GM23338 (cell line): ENCODE results near the gene DENND5A. TPM values are rescaled to one million over a fixed set of nuclear protein-coding genes. Genes with fewer than 3 reads are reported as not detected.

ENCODE experiments used
- ATAC-seq: fragments of 200-7000 bp; cut with Tn5 transposase; 3 replicates; pipeline ENCODE4 v1.9.1; 2020
- DNase-seq: peaks from one replicate; pipeline ENCODE4 v3.0.0-alpha.2; 2015; ENCODE audit warnings: low spot score
- H2AFZ ChIP-seq: fragments of 200-600 bp; sonication (generic); 2 replicates; pipeline ENCODE4 v1.8.0; 2016; ENCODE audit warnings: antibody characterized with exemption, mild to moderate bottlenecking, moderate library complexity
- H3F3A ChIP-seq: fragments of 200-600 bp; sonication (generic); replicated peaks from 2 replicates; pipeline ENCODE4 v1.8.0; 2017; ENCODE audit warnings: antibody characterized with exemption, mixed run types, low read depth
- H3K27ac ChIP-seq: fragments of 200-600 bp; sonication (generic); 2 replicates; pipeline ENCODE4 v1.6.1; 2016; ENCODE audit warnings: low read depth
- H3K27me3 ChIP-seq: fragments of 200-600 bp; sonication (generic); 2 replicates; pipeline ENCODE4 v1.8.0; 2016; ENCODE audit warnings: mild to moderate bottlenecking, mixed run types, moderate library complexity; ENCODE audit not compliant: insufficient read depth
- H3K36me3 ChIP-seq: fragments of 200-600 bp; sonication (generic); 2 replicates; pipeline ENCODE4 v1.8.0; 2016; ENCODE audit warnings: mild to moderate bottlenecking; ENCODE audit not compliant: insufficient read depth
- H3K4me1 ChIP-seq: fragments of 200-600 bp; sonication (generic); 2 replicates; pipeline ENCODE4 v1.8.0; 2016; ENCODE audit warnings: mild to moderate bottlenecking, moderate library complexity; ENCODE audit not compliant: insufficient read depth
- H3K4me2 ChIP-seq: fragments of 200-600 bp; sonication (generic); 2 replicates; pipeline ENCODE4 v1.7.1; 2017; ENCODE audit warnings: mixed run types
- H3K4me3 ChIP-seq: fragments of 200-600 bp; sonication (generic); 2 replicates; pipeline ENCODE4 v1.6.1; 2016; ENCODE audit warnings: mixed run types
- H3K79me2 ChIP-seq: fragments of 200-600 bp; sonication (generic); replicated peaks from 2 replicates; pipeline ENCODE4 v1.8.0; 2017; ENCODE audit warnings: mild to moderate bottlenecking; ENCODE audit not compliant: insufficient read depth
- H3K9me2 ChIP-seq: fragments of 200-600 bp; sonication (generic); 2 replicates; pipeline ENCODE4 v1.8.0; 2017; ENCODE audit not compliant: insufficient read depth
- H4K20me1 ChIP-seq: fragments of 200-600 bp; sonication (generic); replicated peaks from 2 replicates; pipeline ENCODE4 v1.8.0; 2017; ENCODE audit warnings: mild to moderate bottlenecking; ENCODE audit not compliant: insufficient read depth
- H3K27ac Mint-ChIP-seq: 2 replicates; pipeline ENCODE4 v1.8.0; 2020; ENCODE audit warnings: inconsistent platforms, mild to moderate bottlenecking, moderate library complexity, mixed read lengths
- H3K27me3 Mint-ChIP-seq: 3 replicates; pipeline ENCODE4 v1.8.0; 2022; ENCODE audit warnings: low read depth, mild to moderate bottlenecking, moderate library complexity, mixed read lengths, inconsistent platforms; ENCODE audit not compliant: insufficient read depth, poor library complexity
- H3K36me3 Mint-ChIP-seq: 3 replicates; pipeline ENCODE4 v1.8.0; 2021; ENCODE audit warnings: low read depth, mild to moderate bottlenecking, inconsistent platforms, moderate library complexity, mixed read lengths
- H3K4me1 Mint-ChIP-seq: 3 replicates; pipeline ENCODE4 v1.8.0; 2020; ENCODE audit warnings: mild to moderate bottlenecking, inconsistent platforms, mixed read lengths
- H3K4me3 Mint-ChIP-seq: 3 replicates; pipeline ENCODE4 v1.8.0; 2021; ENCODE audit warnings: moderate library complexity, mild to moderate bottlenecking, inconsistent platforms, mixed read lengths
- H3K9me3 Mint-ChIP-seq: 3 replicates; pipeline ENCODE4 v1.8.0; 2020; ENCODE audit warnings: moderate library complexity, mild to moderate bottlenecking, inconsistent platforms, mixed read lengths
- EZH2 ChIP-seq: fragments of 200-600 bp; sonication (generic); IDR thresholded peaks from one replicate; pipeline ENCODE4 v1.8.0; 2017; ENCODE audit warnings: antibody characterized with exemption, mild to moderate bottlenecking, low read depth; ENCODE audit not compliant: unreplicated experiment
- EZH2phosphoT487 ChIP-seq: fragments of 200-600 bp; sonication (generic); IDR thresholded peaks from one replicate; pipeline ENCODE4 v1.8.1; 2018; ENCODE audit warnings: antibody characterized with exemption; ENCODE audit not compliant: unreplicated experiment
- JUNB ChIP-seq: IDR thresholded peaks from one replicate; pipeline ENCODE4 v1.6.1; 2016; ENCODE audit warnings: antibody characterized with exemption; ENCODE audit not compliant: unreplicated experiment
- NANOG ChIP-seq: IDR thresholded peaks from 2 replicates; pipeline ENCODE4 v1.6.1; 2016; ENCODE audit warnings: antibody characterized with exemption, borderline replicate concordance
- POLR2AphosphoS5 ChIP-seq: IDR thresholded peaks from 2 replicates; pipeline ENCODE4 v1.6.1; 2016; ENCODE audit warnings: antibody characterized with exemption, low read depth
- REST ChIP-seq: IDR thresholded peaks from one replicate; pipeline ENCODE4 v1.6.1; 2018; ENCODE audit warnings: antibody characterized with exemption; ENCODE audit not compliant: unreplicated experiment
- ZNF114 ChIP-seq: fragments of 250-450 bp; sonication (Bioruptor Pico); IDR thresholded peaks from 2 replicates; pipeline ENCODE4 v1.5.0; 2020; ENCODE audit warnings: mild to moderate bottlenecking, moderate library complexity
- ZNF331 ChIP-seq: fragments of 250-450 bp; sonication (Bioruptor Pico); IDR thresholded peaks from 2 replicates; pipeline ENCODE4 v1.5.0; 2020; ENCODE audit warnings: low read depth, mild to moderate bottlenecking, moderate library complexity
- ZNF462 ChIP-seq: fragments of 250-450 bp; sonication (Bioruptor Pico); IDR thresholded peaks from 2 replicates; pipeline ENCODE4 v1.5.0; 2020; ENCODE audit warnings: mild to moderate bottlenecking, moderate library complexity
- polyA plus RNA-seq: library from polyadenylated mRNA; unstranded; fragments of >200 nt; fragmentation: Nextera tagmentation; extraction: Ambion mirVana; gene quantifications from 2 replicates; pipeline ENCODE4 v1.2.1, GENCODE V29; 2016
- total RNA-seq: library from RNA; depleted of rRNA; stranded (reverse); fragments of >200 nt; shearing (Covaris generic); gene quantifications from 2 replicates; pipeline ENCODE4 v1.2.3, GENCODE V29; 2014
- TF ChIP-seq, protein P1 (sequence below), 2 experiments: fragments of 200-600 bp in 1 of 2; sonication (generic) in 1 of 2; conservative IDR thresholded peaks; 2 replicates each; pipeline versions ENCODE4 v1.5.1 to v1.6.1; 2016 to 2017; ENCODE audit warnings: antibody characterized with exemption in 2 of 2, low read depth in 2 of 2, mild to moderate bottlenecking in 2 of 2, moderate library complexity in 1 of 2
- TF ChIP-seq, protein P2 (sequence below): IDR thresholded peaks from 2 replicates; pipeline ENCODE4 v1.6.1; 2016; ENCODE audit warnings: antibody characterized with exemption

Gene DENND5A
- total and polyA plus RNA-seq, 2 experiments from 2014 or later, result 28.1 to 56.3 TPM

GRCh38 chr11:9203691-9204311, 61.3 kb downstream of the DENND5A start (continued):
- no peak for TF ChIP-seq REST
- TF ChIP-seq EZH2phosphoT487, result no peak

GRCh38 chr11:9201372-9202162, 63.6 kb downstream of the DENND5A start:
- Mint-ChIP-seq H3K36me3 (peaks cover 12% of the 10 kb centered on the region; the same call in 2 of the 3 replicates), H3K27me3 (no peaks in the 10 kb centered on the region), H3K4me1 (peaks cover 5% of the 10 kb centered on the region; the same call in 1 of the 3 replicates), H3K27ac (no peak overlapping the region), H3K4me3 (no peak overlapping the region), H3K9me3 (no peaks in the 10 kb centered on the region)
- H2AFZ ChIP-seq, result no peak overlapping the region
- no peaks in the 10 kb centered on the region for H3K4me1 ChIP-seq
- ATAC-seq (no peak), DNase-seq (no peak)
- no peak overlapping the region for H3K4me2 ChIP-seq
- H3K27me3 ChIP-seq, result no peaks in the 10 kb centered on the region
- H3K79me2 ChIP-seq, result peaks cover 11% of the 10 kb centered on the region; the same call in 1 of the 2 replicates
- no peaks in the 10 kb centered on the region for H3F3A ChIP-seq
- no peak overlapping the region for H3K4me3 ChIP-seq
- no peaks in the 10 kb centered on the region for H3K9me2 ChIP-seq
- H3K27ac ChIP-seq, result no peak overlapping the region
- H3K36me3 ChIP-seq, result no peaks in the 10 kb centered on the region
- no peaks in the 10 kb centered on the region; the same call in 1 of the 2 replicates for H4K20me1 ChIP-seq
- TF ChIP-seq ZNF462 (no peak), EZH2phosphoT487 (no peak), EZH2 (no peak), ZNF114 (no peak), NANOG (no peak), POLR2AphosphoS5 (no peak), ZNF331 (no peak), JUNB (no peak)
- TF ChIP-seq, protein P1, sequence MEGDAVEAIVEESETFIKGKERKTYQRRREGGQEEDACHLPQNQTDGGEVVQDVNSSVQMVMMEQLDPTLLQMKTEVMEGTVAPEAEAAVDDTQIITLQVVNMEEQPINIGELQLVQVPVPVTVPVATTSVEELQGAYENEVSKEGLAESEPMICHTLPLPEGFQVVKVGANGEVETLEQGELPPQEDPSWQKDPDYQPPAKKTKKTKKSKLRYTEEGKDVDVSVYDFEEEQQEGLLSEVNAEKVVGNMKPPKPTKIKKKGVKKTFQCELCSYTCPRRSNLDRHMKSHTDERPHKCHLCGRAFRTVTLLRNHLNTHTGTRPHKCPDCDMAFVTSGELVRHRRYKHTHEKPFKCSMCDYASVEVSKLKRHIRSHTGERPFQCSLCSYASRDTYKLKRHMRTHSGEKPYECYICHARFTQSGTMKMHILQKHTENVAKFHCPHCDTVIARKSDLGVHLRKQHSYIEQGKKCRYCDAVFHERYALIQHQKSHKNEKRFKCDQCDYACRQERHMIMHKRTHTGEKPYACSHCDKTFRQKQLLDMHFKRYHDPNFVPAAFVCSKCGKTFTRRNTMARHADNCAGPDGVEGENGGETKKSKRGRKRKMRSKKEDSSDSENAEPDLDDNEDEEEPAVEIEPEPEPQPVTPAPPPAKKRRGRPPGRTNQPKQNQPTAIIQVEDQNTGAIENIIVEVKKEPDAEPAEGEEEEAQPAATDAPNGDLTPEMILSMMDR (conservative IDR thresholded peaks at IDR 0.05; ENCODE audit: low read depth in 2 of 2), result no peak
- TF ChIP-seq, protein P2, sequence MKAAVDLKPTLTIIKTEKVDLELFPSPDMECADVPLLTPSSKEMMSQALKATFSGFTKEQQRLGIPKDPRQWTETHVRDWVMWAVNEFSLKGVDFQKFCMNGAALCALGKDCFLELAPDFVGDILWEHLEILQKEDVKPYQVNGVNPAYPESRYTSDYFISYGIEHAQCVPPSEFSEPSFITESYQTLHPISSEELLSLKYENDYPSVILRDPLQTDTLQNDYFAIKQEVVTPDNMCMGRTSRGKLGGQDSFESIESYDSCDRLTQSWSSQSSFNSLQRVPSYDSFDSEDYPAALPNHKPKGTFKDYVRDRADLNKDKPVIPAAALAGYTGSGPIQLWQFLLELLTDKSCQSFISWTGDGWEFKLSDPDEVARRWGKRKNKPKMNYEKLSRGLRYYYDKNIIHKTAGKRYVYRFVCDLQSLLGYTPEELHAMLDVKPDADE, result no peak
